Activated B cell treated with CpG ODN at 0.5 μM for 24 hours (primary cell): ENCODE data around the gene RGMB. TPM values are rescaled to one million over a fixed set of nuclear protein-coding genes. Genes with fewer than 3 reads are reported as not detected.

Source experiments
- ATAC-seq: fragments of 200-7000 bp; cut with Tn5 transposase; one replicate; pipeline ENCODE4 v1.10.0; 2021; ENCODE audit warnings: low read depth, mild to moderate bottlenecking, moderate library complexity
- CTCF ChIA-PET: fragments of 350-600 bp; sonication (Branson Sonifier 250); formaldehyde crosslinking; loops from one replicate; lab custom pipeline; 2021; ENCODE audit warnings: antibody characterized with exemption; lab: Charles Lee
- POLR2A ChIA-PET: fragments of 350-600 bp; sonication (Branson Sonifier 250); formaldehyde crosslinking; loops from one replicate; lab custom pipeline; 2021; ENCODE audit warnings: antibody characterized with exemption; lab: Charles Lee
- DNase-seq: peaks from one replicate; pipeline ENCODE4 v3.0.0; 2022
- H3K27ac Mint-ChIP-seq: one replicate; pipeline ENCODE4 v1.8.0; 2020; ENCODE audit warnings: mixed read lengths
- H3K27me3 Mint-ChIP-seq: one replicate; pipeline ENCODE4 v1.8.0; 2021; ENCODE audit warnings: mixed read lengths
- H3K36me3 Mint-ChIP-seq: one replicate; pipeline ENCODE4 v1.8.0; 2021; ENCODE audit warnings: low read depth, mixed read lengths
- H3K4me1 Mint-ChIP-seq: one replicate; pipeline ENCODE4 v1.8.0; 2021; ENCODE audit warnings: mixed read lengths
- H3K4me3 Mint-ChIP-seq: one replicate; pipeline ENCODE4 v1.8.0; 2020; ENCODE audit warnings: mild to moderate bottlenecking, mixed read lengths
- H3K9me3 Mint-ChIP-seq: one replicate; pipeline ENCODE4 v1.8.0; 2020; ENCODE audit warnings: mixed read lengths
- CTCF ChIP-seq: fragments of 200-600 bp; IDR thresholded peaks from one replicate; pipeline ENCODE4 v1.8.0; 2022; ENCODE audit warnings: antibody characterized with exemption, mild to moderate bottlenecking
- intact Hi-C: fragments of 100-400 bp; cut with micrococcal nuclease; formaldehyde crosslinking; loops from one replicate; pipeline ENCODE4 v1.15.1; 2024
- total RNA-seq: library from RNA; stranded (reverse); gene quantifications from 2 replicates; pipeline ENCODE4 v1.2.3, GENCODE V29; 2022

RGMB gene
- total RNA-seq, 1 donor from 2014 or later = 13.8 TPM

DNA sequence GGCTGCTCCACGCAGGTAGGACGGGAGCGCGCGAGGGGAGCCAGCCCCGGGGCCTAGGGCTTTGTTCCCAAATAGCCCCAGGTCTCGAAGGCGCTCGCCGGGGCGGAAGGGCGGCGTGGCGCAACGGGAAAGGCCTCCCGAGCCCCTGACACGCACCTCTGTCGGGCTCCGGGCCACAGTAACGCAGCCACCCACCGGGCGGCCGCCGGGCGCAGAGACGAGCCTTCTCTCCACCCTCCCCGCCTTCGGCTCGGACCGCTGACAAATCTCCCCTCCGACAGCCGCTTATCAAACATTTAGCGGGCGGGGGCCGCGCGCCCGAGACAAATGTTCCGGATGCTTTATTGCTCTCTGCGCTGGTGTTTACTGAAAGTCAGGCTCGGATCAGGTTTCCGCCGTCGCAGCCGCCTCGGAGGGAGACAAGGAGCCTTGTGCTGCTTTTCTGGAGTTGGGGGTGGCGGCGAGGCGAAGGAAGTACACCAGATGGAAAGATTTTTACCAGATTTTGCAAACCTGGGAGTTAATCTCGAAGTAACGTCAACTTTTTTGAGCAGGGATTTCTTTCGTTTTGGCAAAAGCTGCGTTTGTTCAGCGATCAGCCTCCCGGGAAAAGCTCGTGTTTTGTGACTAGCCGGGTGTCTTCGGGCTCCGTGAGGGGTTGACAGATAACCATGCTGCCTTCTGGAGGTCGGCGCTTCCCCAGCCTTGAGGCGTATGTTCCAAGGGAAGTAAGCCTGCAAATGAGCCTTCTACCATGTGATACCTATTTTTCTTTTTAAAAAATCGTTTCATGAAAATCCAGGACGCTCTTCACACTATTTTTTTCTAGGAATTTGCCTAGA is 950 bp downstream of the RGMB start:
- H3K27me3 Mint-ChIP-seq = peaks cover 2% of the 10 kb centered on the region
- ATAC-seq (peak; percentile 3), DNase-seq (no peak)
- peaks cover 55% of the 10 kb centered on the region for H3K4me1 Mint-ChIP-seq
- peak overlapping the region; percentile 92 for H3K27ac Mint-ChIP-seq
- peak overlapping the region; percentile 96 for H3K4me3 Mint-ChIP-seq
- H3K36me3 Mint-ChIP-seq = peaks cover 10% of the 10 kb centered on the region
- POLR2A ChIA-PET = interaction anchor here (0.7 to 1.2 kb wide), 2 partner anchors 173 to 1591 kb away, joined by 3 to 4 read pairs; partner anchors contain the start of gene RIOK2
- H3K9me3 Mint-ChIP-seq = no peaks in the 10 kb centered on the region
- intact Hi-C loops = loop anchor here (5.0 kb wide), 2 partner anchors 1902 to 1967 kb away; partner anchors contain the start of gene ERAP1
- CTCF ChIA-PET = interaction anchor here (2.2 kb wide), 1 partner anchor 22 kb away, joined by 5 read pairs; no protein-coding TSS in a partner anchor
- no peak for TF ChIP-seq CTCF

- TF ChIP-seq CTCF = no peak
- ChIA-PET POLR2A (interaction anchor here (0.7 to 1.2 kb wide), 2 partner anchors 174 to 1592 kb away, joined by 3 to 4 read pairs; partner anchors contain the start of gene RIOK2), CTCF (interaction anchor here (0.7 to 2.2 kb wide), 2 partner anchors 9 to 21 kb away, joined by 3 to 5 read pairs; no protein-coding TSS in a partner anchor)
- no peaks in the 10 kb centered on the region for H3K9me3 Mint-ChIP-seq
- intact Hi-C loops = no loop called here
- H3K4me3 Mint-ChIP-seq = peak overlapping the region; percentile 96
- H3K27ac Mint-ChIP-seq = peak overlapping the region; percentile 92
- no peak for DNase-seq
- no peak for ATAC-seq
- peaks cover 18% of the 10 kb centered on the region for H3K36me3 Mint-ChIP-seq
- peaks cover 49% of the 10 kb centered on the region for H3K4me1 Mint-ChIP-seq
- H3K27me3 Mint-ChIP-seq = no peaks in the 10 kb centered on the region
Observed at GRCh38 chr5:98775246-98776065, 2.0 kb downstream of the RGMB start.

DNA sequence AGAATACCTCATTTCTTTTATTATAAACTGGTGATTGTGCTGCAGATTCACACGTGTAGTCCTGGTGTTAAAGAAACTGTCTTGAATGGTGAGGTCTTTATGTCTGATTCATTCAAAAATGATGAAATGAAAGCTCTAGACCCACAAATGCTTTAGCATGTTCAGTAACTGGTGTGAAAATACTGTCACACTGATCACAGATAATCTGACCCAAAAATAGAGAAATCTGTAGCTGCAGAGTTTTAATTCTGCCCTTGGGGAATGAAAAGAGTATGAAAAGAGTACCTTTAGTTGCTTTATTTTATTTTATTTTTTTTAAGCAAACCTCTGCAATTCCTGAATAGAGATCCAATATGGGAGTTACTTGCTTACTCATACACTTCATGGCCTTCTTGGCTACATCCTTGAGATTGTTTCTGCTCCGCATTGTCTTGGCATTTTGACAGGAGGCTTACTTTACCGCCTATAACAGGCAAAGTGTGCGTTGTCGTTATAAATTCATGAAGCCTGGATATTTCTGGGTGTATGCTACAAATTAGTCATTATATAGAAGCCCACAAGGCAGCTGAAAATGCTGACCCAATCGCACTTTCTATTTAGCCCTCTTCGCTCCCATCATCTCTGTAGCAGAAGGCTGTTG is 2.7 kb downstream of the RGMB start:
- intact Hi-C loops = no loop called here
- Mint-ChIP-seq H3K27ac (no peak overlapping the region), H3K36me3 (peaks cover 24% of the 10 kb centered on the region), H3K9me3 (no peaks in the 10 kb centered on the region), H3K27me3 (no peaks in the 10 kb centered on the region), H3K4me3 (peak overlapping the region; percentile 96), H3K4me1 (peaks cover 45% of the 10 kb centered on the region)
- ChIA-PET POLR2A (no interaction called here), CTCF (interaction anchor here (0.7 to 2.2 kb wide), 2 partner anchors 9 to 20 kb away, joined by 3 to 5 read pairs; no protein-coding TSS in a partner anchor)
- TF ChIP-seq CTCF = no peak
- ATAC-seq = no peak
- no peak for DNase-seq

DNA sequence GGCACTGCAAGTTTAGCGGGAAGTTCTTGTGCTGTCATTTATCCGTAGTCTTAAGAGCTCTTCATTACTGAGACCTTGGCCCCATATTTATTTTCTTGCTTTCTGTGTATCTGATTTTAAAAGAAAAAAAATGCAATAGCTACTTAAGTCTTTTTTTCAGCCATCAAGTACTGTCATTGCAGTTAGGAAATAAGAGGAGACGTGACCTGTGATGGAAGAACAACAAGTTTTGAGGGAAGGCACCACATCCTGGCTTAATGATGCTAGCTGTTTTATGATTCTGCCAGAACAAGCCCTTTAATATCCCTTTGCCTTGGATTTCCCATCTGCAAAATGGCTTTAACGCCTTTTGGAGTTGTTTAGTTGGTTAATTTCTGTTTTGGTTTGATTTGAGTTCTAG is 3.8 kb downstream of the RGMB start:
- peaks cover 33% of the 10 kb centered on the region for H3K36me3 Mint-ChIP-seq
- intact Hi-C loops = no loop called here
- peaks cover 39% of the 10 kb centered on the region for H3K4me1 Mint-ChIP-seq
- no peak for DNase-seq
- ChIA-PET CTCF (interaction anchor here (3.1 kb wide), 1 partner anchor 8 kb away, joined by 22 read pairs; no protein-coding TSS in a partner anchor), POLR2A (no interaction called here)
- ATAC-seq = no peak
- no peaks in the 10 kb centered on the region for H3K27me3 Mint-ChIP-seq
- no peaks in the 10 kb centered on the region for H3K9me3 Mint-ChIP-seq
- TF ChIP-seq CTCF = no peak
- H3K27ac Mint-ChIP-seq = no peak overlapping the region
- H3K4me3 Mint-ChIP-seq = no peak overlapping the region
